ENCODE results near the gene ANTXR2. TPM values are rescaled to one million over a fixed set of nuclear protein-coding genes. Genes with fewer than 3 reads are reported as not detected.

Gene ANTXR2
- total RNA-seq, 6 experiments from 2014 or later = 24.5 to 86.0 (median 33.7) TPM

DNA sequence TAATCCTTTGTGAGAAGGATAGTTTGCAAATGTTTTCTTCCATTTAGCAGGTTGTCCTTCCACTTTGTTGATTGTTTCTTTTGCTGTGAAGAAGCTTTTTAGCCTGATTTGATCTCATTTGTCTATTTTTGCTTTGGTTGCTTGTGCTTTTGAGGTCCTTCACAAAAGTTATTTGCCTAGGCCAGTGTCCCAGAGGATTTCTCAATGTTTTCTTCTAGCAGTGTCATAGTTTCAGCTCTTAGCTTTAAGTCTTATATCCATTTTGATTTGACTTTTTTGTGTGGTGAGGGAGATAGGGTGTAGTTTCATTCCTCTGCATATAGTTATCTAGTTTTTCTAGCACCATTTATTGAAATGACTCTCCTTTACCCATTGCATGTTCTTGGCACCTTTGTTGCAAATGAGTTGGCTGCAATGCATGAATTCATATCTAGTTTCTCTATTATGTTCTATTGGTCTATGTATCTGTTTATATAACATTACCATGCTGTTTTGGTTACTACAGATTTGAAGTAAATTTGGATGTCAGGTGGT lies 41.8 kb upstream of the ANTXR2 start:
- Histone ChIP-seq H3K36me3 (no peaks in the 10 kb centered on the region), H3K27me3 (no peaks in the 10 kb centered on the region), H3K9me3 (no peaks in the 10 kb centered on the region), H3K4me3 (no peak overlapping the region), H3K27ac (no peak overlapping the region), H3K4me1 (peaks cover 0 to 8% (median 0%) of the 10 kb centered on the region in 4 donors)
- ATAC-seq (peak in 1 of 4 donors; percentile 91), DNase-seq (no peak)
- TF ChIP-seq POLR2A (IDR thresholded peaks at IDR 0.05) (no peak), CTCF (IDR thresholded peaks at IDR 0.05) (no peak)
- intact Hi-C loops (cut with DNase I) = no loop called here

- Histone ChIP-seq H3K27ac (no peak overlapping the region), H3K27me3 (no peaks in the 10 kb centered on the region), H3K4me3 (no peak overlapping the region), H3K4me1 (peaks cover 0 to 8% (median 0%) of the 10 kb centered on the region in 4 donors), H3K36me3 (no peaks in the 10 kb centered on the region), H3K9me3 (no peaks in the 10 kb centered on the region)
- TF ChIP-seq CTCF (IDR thresholded peaks at IDR 0.05) (no peak), POLR2A (IDR thresholded peaks at IDR 0.05) (no peak)
- DNase-seq = no peak
- ATAC-seq = no peak
- intact Hi-C loops (cut with DNase I) = no loop called here
- WGBS (ENCODE audit: insufficient coverage, low coverage, low lambda C conversion rate, missing lambda C conversion rate) = 85% methylated on average over 3 of the region's 3 CpGs
Measured at GRCh38 chr4:80113615-80114014, 40.6 kb upstream of the ANTXR2 start.

- intact Hi-C loops (cut with DNase I) = no loop called here
- H3K36me3 ChIP-seq = no peaks in the 10 kb centered on the region
- H3K27ac ChIP-seq = no peak overlapping the region
- peaks cover 0 to 6% (median 3%) of the 10 kb centered on the region in 4 donors for H3K9me3 ChIP-seq
- ATAC-seq (no peak), DNase-seq (no peak)
- no peaks in the 10 kb centered on the region for H3K27me3 ChIP-seq
- peaks cover 0 to 8% (median 0%) of the 10 kb centered on the region in 4 donors for H3K4me1 ChIP-seq
- H3K4me3 ChIP-seq = no peak overlapping the region
- TF ChIP-seq POLR2A (IDR thresholded peaks at IDR 0.05) (no peak), CTCF (IDR thresholded peaks at IDR 0.05) (no peak)
- 92% methylated on average over 3 of the region's 3 CpGs for WGBS (ENCODE audit: insufficient coverage, low coverage, low lambda C conversion rate, missing lambda C conversion rate)
Measured at GRCh38 chr4:80112236-80112635, 39.2 kb upstream of the ANTXR2 start.

GRCh38 chr4:80111276-80111675 lies 38.2 kb upstream of the ANTXR2 start:
- H3K36me3 ChIP-seq = no peaks in the 10 kb centered on the region
- DNase-seq = no peak
- no peak overlapping the region for H3K27ac ChIP-seq
- H3K9me3 ChIP-seq = peaks cover 0 to 13% (median 6%) of the 10 kb centered on the region in 4 donors
- H3K27me3 ChIP-seq = no peaks in the 10 kb centered on the region
- H3K4me1 ChIP-seq = peaks cover 0 to 8% (median 0%) of the 10 kb centered on the region in 4 donors
- H3K4me3 ChIP-seq = no peak overlapping the region
- ATAC-seq = no peak
- intact Hi-C loops (cut with DNase I) = no loop called here
- TF ChIP-seq POLR2A (IDR thresholded peaks at IDR 0.05) (no peak), CTCF (IDR thresholded peaks at IDR 0.05) (no peak)

GRCh38 chr4:80107374-80107773 lies 34.3 kb upstream of the ANTXR2 start:
- H3K4me1 ChIP-seq = peaks cover 0 to 16% (median 0%) of the 10 kb centered on the region in 4 donors
- peaks cover 0 to 13% (median 6%) of the 10 kb centered on the region in 4 donors for H3K9me3 ChIP-seq
- no peak overlapping the region for H3K27ac ChIP-seq
- H3K36me3 ChIP-seq = no peaks in the 10 kb centered on the region
- no peaks in the 10 kb centered on the region for H3K27me3 ChIP-seq
- no peak for TF ChIP-seq POLR2A (IDR thresholded peaks at IDR 0.05)
- TF ChIP-seq CTCF (IDR thresholded peaks at IDR 0.05) = no peak
- ATAC-seq (no peak), DNase-seq (no peak)
- intact Hi-C loops (cut with DNase I) = no loop called here
- no peak overlapping the region for H3K4me3 ChIP-seq
- WGBS (ENCODE audit: insufficient coverage, low coverage, low lambda C conversion rate, missing lambda C conversion rate) = 100% methylated on average over 1 of the region's 1 CpG

Data from right lobe of liver (tissue), 6 donors.